Uterus (tissue), 4 donors: ENCODE data around the gene TBX2. TPM values are rescaled to one million over a fixed set of nuclear protein-coding genes. Genes with fewer than 3 reads are reported as not detected.

ENCODE experiments used
- DNase-seq, 2 donors: peaks; one replicate each; pipeline ENCODE4 v3.0.0-alpha.2; 2019 to 2020
- H3K27ac ChIP-seq, 2 donors: fragments of 200-600 bp; sonication (generic); 1 replicate in 1 of 2; 2 replicates in 1 of 2; pipeline ENCODE4 v1.5.1; 2016 to 2018
- H3K27me3 ChIP-seq, 2 donors: fragments of 200-600 bp; sonication (generic); one replicate each; pipeline ENCODE4 v1.5.1; 2018 to 2019; ENCODE audit warnings: control low read depth in 1 of 2
- H3K36me3 ChIP-seq, 2 donors: fragments of 200-600 bp; sonication (generic); one replicate each; pipeline ENCODE4 v1.5.1; 2019; ENCODE audit warnings: control low read depth in 1 of 2
- H3K4me1 ChIP-seq, 2 donors: fragments of 200-600 bp; sonication (generic); one replicate each; pipeline ENCODE4 v1.5.1; 2018 to 2019; ENCODE audit warnings: control low read depth in 1 of 2
- H3K4me3 ChIP-seq, 2 donors: fragments of 200-600 bp; sonication (generic); 1 replicate in 1 of 2; 2 replicates in 1 of 2; pipeline ENCODE4 v1.5.1; 2018 to 2019; ENCODE audit warnings: mild to moderate bottlenecking in 1 of 2
- H3K9me3 ChIP-seq, 2 donors: fragments of 200-600 bp; sonication (generic); one replicate each; pipeline ENCODE4 v1.5.1; 2019; ENCODE audit warnings: control low read depth in 1 of 2
- CTCF ChIP-seq, 4 experiments: fragments of 200-600 bp in 2 of 4; fragments of 450-650 bp in 2 of 4; sonication (generic) in 2 of 4; IDR thresholded peaks; one replicate each; pipeline ENCODE4 v1.5.1; 2016 to 2019; ENCODE audit warnings: antibody characterized with exemption in 4 of 4, mild to moderate bottlenecking in 2 of 4, moderate library complexity in 1 of 4
- POLR2A ChIP-seq, 2 donors: fragments of 450-650 bp; IDR thresholded peaks; one replicate each; pipeline ENCODE4 v1.6.1; 2016; ENCODE audit warnings: antibody characterized with exemption in 2 of 2, mild to moderate bottlenecking in 1 of 2, moderate library complexity in 1 of 2
- intact Hi-C: fragments of 100-400 bp; cut with DNase I; formaldehyde crosslinking; loops from one replicate; pipeline ENCODE4 v1.15.1; 2023; ENCODE audit warnings: low total_unique reads
- total RNA-seq, 4 donors: library from RNA; depleted of rRNA in 3 of 4; stranded (reverse); fragments of >200 nt in 3 of 4; gene quantifications; one replicate each; pipeline versions ENCODE4 v1.1.0 to v1.2.4, GENCODE V29; 2014 to 2023
- donor health status: DM: yes; HTN: yes; CAD: no.

Gene TBX2
- total RNA-seq, 4 donors from 2014 or later: 0.29 to 40.5 (median 27.4) TPM

- intact Hi-C loops: loop anchor here (10.0 kb wide), 1 partner anchor 387 kb away; no protein-coding TSS in a partner anchor
- Histone ChIP-seq H3K4me3 (no peak overlapping the region), H3K27ac (no peak overlapping the region), H3K36me3 (no peaks in the 10 kb centered on the region), H3K4me1 (peaks cover 0 to 8% of the 10 kb centered on the region in 2 donors), H3K27me3 (no peaks in the 10 kb centered on the region), H3K9me3 (no peaks in the 10 kb centered on the region)
- no peak for DNase-seq
- TF ChIP-seq POLR2A (IDR thresholded peaks at IDR 0.05): no peak
- TF ChIP-seq CTCF (IDR thresholded peaks at IDR 0.05): no peak
These were observed 7.9 kb upstream of the TBX2 start for GRCh38 chr17:61391595-61392291.

GRCh38 chr17:61392679-61393078, 7.0 kb upstream of the TBX2 start:
- no peak for TF ChIP-seq POLR2A (IDR thresholded peaks at IDR 0.05)
- TF ChIP-seq CTCF (IDR thresholded peaks at IDR 0.05): no peak
- Histone ChIP-seq H3K4me1 (peaks cover 0 to 15% of the 10 kb centered on the region in 2 donors), H3K36me3 (no peaks in the 10 kb centered on the region), H3K9me3 (no peaks in the 10 kb centered on the region), H3K27ac (no peak overlapping the region), H3K4me3 (no peak overlapping the region), H3K27me3 (peaks cover 0 to 6% of the 10 kb centered on the region in 2 donors)
- no peak for DNase-seq
- intact Hi-C loops: loop anchor here (10.0 kb wide), 1 partner anchor 388 kb away; no protein-coding TSS in a partner anchor

GRCh38 chr17:61393550-61393903, 6.1 kb upstream of the TBX2 start:
- Histone ChIP-seq H3K9me3 (no peaks in the 10 kb centered on the region), H3K27me3 (peaks cover 0 to 10% of the 10 kb centered on the region in 2 donors), H3K4me3 (no peak overlapping the region), H3K27ac (peak overlapping the region in 1 of 2 donors; percentile 35), H3K4me1 (peaks cover 0 to 15% of the 10 kb centered on the region in 2 donors), H3K36me3 (no peaks in the 10 kb centered on the region)
- intact Hi-C loops: loop anchor here (10.0 kb wide), 1 partner anchor 389 kb away; no protein-coding TSS in a partner anchor
- no peak for DNase-seq
- TF ChIP-seq CTCF (IDR thresholded peaks at IDR 0.05) (no peak), POLR2A (IDR thresholded peaks at IDR 0.05) (no peak)

- Histone ChIP-seq H3K27me3 (peaks cover 0 to 10% of the 10 kb centered on the region in 2 donors), H3K36me3 (no peaks in the 10 kb centered on the region), H3K4me1 (peaks cover 0 to 15% of the 10 kb centered on the region in 2 donors), H3K9me3 (no peaks in the 10 kb centered on the region), H3K27ac (peak overlapping the region; percentile 29 to 35), H3K4me3 (no peak overlapping the region)
- DNase-seq: no peak
- intact Hi-C loops: loop anchor here (10.0 kb wide), 1 partner anchor 389 kb away; no protein-coding TSS in a partner anchor
- TF ChIP-seq POLR2A (IDR thresholded peaks at IDR 0.05) (no peak), CTCF (IDR thresholded peaks at IDR 0.05) (no peak)
These were observed 5.6 kb upstream of the TBX2 start for GRCh38 chr17:61393904-61394629.
